ENCODE data around the gene PPP1R26. TPM values are rescaled to one million over a fixed set of nuclear protein-coding genes. Genes with fewer than 3 reads are reported as not detected.

The PPP1R26 gene
- total RNA-seq, 1 donor from 2014 or later: 7.9 TPM

DNA sequence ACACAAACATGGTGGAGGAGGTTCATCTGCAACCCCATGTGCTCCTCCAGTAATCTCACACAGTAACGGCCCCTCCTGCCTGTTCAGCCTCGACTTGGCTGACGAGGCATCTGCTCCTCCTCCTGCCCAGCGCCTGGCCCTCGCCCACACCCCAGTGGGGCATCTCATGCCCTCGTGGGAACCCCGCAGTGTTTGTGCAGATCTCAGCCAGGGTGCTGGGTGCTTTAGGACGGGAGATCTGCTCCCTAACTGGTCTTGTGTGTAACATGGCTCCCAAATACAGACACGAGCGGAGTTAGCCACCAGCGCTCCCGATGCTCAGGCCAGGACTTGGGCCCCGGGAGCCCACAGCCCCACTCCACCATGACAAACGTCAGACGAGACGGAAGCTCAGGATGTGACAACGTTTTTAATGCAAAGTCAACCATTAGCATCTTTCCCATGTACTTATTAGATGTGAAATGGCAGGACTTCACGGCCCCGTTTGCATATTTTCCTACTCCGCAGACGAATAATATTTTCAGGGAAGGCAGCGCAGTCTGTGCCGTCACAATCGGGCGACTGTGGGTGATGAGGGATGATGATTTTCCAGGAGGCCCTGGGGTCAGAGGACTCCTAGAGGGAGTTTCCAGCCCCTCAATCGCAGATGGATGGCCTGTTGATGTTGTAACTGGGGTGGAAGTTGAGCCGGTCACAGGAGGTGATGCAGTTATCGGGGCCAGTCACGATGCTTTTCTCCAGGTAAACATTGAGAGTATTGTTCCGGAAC lies 15.4 kb downstream of the PPP1R26 start:
- Histone ChIP-seq H3K27ac (no peak overlapping the region), H3K4me3 (no peak overlapping the region), H3K36me3 (no peaks in the 10 kb centered on the region), H3K9me3 (no peaks in the 10 kb centered on the region), H3K4me1 (peaks cover 9% of the 10 kb centered on the region), H3K27me3 (no peaks in the 10 kb centered on the region)
- no peak for TF ChIP-seq POLR2A (IDR thresholded peaks at IDR 0.05)
- TF ChIP-seq POLR2AphosphoS5 (IDR thresholded peaks at IDR 0.05; ENCODE audit: insufficient read depth in 1 of 2, low read depth in 1 of 2): no peak
- TF ChIP-seq, protein P1, sequence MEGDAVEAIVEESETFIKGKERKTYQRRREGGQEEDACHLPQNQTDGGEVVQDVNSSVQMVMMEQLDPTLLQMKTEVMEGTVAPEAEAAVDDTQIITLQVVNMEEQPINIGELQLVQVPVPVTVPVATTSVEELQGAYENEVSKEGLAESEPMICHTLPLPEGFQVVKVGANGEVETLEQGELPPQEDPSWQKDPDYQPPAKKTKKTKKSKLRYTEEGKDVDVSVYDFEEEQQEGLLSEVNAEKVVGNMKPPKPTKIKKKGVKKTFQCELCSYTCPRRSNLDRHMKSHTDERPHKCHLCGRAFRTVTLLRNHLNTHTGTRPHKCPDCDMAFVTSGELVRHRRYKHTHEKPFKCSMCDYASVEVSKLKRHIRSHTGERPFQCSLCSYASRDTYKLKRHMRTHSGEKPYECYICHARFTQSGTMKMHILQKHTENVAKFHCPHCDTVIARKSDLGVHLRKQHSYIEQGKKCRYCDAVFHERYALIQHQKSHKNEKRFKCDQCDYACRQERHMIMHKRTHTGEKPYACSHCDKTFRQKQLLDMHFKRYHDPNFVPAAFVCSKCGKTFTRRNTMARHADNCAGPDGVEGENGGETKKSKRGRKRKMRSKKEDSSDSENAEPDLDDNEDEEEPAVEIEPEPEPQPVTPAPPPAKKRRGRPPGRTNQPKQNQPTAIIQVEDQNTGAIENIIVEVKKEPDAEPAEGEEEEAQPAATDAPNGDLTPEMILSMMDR (IDR thresholded peaks at IDR 0.05): no peak
- DNase-seq (ENCODE audit: extremely low spot score in 2 of 2): no peak
- intact Hi-C loops (cut with DNase I): no loop called here

DNA sequence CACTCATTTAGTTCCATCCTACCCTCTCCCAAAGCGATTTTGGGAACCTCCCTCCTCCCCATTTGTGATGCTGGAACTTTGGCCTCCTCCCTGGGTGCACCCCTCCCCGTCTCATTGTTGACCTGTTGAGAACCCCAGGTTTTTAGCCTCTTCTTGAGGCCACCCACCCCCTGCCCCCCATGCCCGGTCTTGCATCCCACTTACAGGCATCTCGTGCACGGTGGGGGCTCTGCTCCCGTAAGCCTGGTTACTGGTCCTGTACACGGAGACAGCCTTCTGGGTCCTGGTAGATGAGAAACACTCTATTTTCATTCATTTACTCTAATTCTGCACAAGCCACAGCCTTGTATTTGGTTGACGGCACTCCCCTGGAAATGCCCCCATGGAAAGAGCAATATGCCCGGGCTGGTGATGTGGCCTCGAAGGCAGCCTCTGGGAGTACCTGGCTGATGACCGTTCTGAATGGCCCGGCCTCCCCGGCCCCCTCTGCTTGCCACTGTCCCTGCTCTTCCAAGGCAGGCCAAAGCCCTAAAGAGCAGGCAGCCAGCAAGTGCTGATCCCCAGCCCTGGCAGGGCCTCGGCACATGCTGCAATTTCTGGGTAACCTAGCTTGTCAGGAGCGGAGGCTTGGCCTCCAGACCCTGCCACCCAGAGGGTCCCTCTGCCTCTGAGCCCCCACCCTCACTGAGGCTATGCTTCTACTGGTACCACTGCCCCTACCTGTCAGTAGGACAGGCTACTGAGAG lies 19.0 kb downstream of the PPP1R26 start:
- H3K9me3 ChIP-seq: no peaks in the 10 kb centered on the region
- DNase-seq (ENCODE audit: extremely low spot score in 2 of 2): no peak
- peaks cover 0 to 8% of the 10 kb centered on the region in 2 donors for H3K36me3 ChIP-seq
- peaks cover 24% of the 10 kb centered on the region for H3K4me1 ChIP-seq
- TF ChIP-seq POLR2A (IDR thresholded peaks at IDR 0.05) (no peak), POLR2AphosphoS5 (IDR thresholded peaks at IDR 0.05; ENCODE audit: insufficient read depth in 1 of 2, low read depth in 1 of 2) (no peak)
- H3K27me3 ChIP-seq: no peaks in the 10 kb centered on the region
- H3K4me3 ChIP-seq: no peak overlapping the region
- intact Hi-C loops (cut with DNase I): no loop called here
- H3K27ac ChIP-seq: no peak overlapping the region

DNA sequence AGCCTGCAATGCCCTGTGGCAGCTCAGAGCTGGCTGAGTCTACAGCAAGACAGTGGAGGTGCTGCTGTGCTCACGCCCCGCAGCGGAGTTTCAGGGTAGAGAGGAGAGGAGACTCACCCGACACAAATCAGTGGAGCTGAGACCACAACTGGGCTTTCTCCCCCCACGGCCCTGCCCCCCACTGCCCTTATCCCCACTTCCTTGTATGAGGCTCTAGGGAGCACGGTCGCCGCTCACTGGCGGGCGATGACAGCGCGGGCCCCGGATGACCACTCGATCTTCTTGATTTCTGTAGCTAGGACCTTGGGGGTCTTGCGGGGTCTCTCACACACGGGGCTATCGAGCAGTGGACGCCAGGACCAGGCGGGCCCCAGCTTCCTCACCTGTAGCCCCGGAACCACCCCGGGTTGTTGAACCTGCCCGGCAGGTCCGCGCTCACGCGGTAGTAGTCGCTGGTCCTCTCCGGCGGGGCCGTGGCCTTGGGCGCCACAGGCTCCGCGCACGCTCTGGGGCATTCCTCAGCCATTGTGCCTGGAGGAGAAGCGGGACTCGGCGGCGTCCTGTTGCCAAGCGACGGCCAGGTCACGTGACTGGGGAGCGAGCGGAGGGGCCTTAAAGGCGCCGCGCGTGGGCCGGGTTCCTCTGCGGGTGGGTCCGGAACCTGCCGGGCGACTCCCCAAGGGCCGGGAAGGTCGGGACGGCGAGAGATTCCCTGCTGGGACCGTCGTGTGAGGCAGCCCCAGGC lies 19.9 kb downstream of the PPP1R26 start:
- Histone ChIP-seq H3K9me3 (no peaks in the 10 kb centered on the region), H3K4me3 (peak overlapping the region; percentile 83 to 98), H3K27me3 (no peaks in the 10 kb centered on the region), H3K36me3 (peaks cover 0 to 17% of the 10 kb centered on the region in 2 donors), H3K27ac (peak overlapping the region; percentile 81), H3K4me1 (peaks cover 24% of the 10 kb centered on the region)
- no peak for DNase-seq (ENCODE audit: extremely low spot score in 2 of 2)
- peak; percentile 38 to 66 for TF ChIP-seq POLR2AphosphoS5 (IDR thresholded peaks at IDR 0.05; ENCODE audit: insufficient read depth in 1 of 2, low read depth in 1 of 2)
- TF ChIP-seq, protein P1 (IDR thresholded peaks at IDR 0.05): no peak
- intact Hi-C loops (cut with DNase I): no loop called here

DNA sequence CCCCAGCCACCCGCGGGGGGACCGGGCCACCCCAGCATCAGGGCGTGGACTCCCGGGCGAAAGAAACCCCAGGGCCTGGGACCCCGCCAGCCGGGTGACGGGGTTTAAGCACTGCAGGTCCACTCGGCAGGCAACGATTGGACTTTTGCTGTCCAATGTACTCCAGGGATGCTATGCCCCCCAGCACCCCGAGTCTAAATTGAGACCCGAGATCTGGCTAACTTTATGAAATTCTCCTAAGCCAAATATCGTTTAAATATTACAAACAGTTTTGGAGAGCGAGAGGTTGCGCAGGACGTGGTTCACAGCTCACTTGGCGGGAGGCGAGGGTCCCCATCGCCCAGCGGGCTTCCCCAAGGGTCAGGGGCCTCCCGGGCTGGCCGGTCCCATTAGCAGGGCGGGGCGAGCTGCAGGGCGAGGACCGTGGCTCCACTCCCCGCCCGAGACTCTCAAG lies 20.5 kb downstream of the PPP1R26 start:
- H3K36me3 ChIP-seq: peaks cover 0 to 20% of the 10 kb centered on the region in 2 donors
- H3K4me1 ChIP-seq: peaks cover 24% of the 10 kb centered on the region
- peak overlapping the region; percentile 83 to 98 for H3K4me3 ChIP-seq
- H3K27me3 ChIP-seq: no peaks in the 10 kb centered on the region
- TF ChIP-seq POLR2A (IDR thresholded peaks at IDR 0.05): no peak
- TF ChIP-seq, protein P1 (IDR thresholded peaks at IDR 0.05): no peak
- no peak for TF ChIP-seq POLR2AphosphoS5 (IDR thresholded peaks at IDR 0.05; ENCODE audit: insufficient read depth in 1 of 2, low read depth in 1 of 2)
- intact Hi-C loops (cut with DNase I): no loop called here
- peak overlapping the region; percentile 81 for H3K27ac ChIP-seq
- no peaks in the 10 kb centered on the region for H3K9me3 ChIP-seq
- DNase-seq (ENCODE audit: extremely low spot score in 2 of 2): no peak

DNA sequence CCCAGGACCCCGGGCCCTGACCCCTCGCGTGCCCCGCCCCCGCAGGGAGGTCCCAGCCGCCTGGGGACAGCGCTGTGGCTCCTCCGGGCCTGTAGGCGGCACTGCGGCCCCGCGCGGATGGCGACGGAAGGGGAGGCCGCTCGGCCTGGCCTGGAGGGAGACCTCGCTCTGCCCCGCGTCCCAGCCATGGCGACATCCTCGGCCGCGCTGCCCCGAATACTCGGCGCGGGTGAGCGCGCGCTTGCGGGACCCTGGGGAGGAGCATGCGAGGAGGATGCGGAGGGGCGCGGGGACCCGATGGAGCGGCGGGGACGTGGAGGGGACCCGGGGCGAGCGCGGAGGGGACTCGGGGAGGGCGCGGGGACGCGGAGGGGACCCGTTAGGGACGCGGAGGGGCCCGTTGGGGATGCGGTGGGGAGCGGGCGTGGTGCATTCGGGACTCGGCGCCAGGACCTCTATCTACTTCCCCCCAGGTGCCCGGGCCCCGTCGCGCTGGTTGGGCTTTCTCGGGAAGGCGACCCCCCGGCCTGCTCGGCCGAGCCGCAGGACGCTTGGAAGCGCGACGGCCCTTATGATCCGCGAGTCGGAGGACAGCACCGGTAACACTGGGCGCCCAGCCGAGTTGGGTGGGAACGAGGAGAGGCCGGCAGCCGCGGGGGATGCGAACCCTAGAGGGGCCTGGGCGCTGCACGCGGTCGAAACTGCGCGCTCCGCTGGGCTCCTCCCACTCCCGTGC lies 21.1 kb downstream of the PPP1R26 start, which contains the start of gene MRPS2:
Gene MRPS2 (plus strand): TSS at position 158 of the 736 bp plus-strand sequence. CDS start 29 bp downstream, at position 187.
- H3K4me1 ChIP-seq: peaks cover 24% of the 10 kb centered on the region
- H3K36me3 ChIP-seq: peaks cover 0 to 24% of the 10 kb centered on the region in 2 donors
- H3K27ac ChIP-seq: peak within 1 kb of the TSS; percentile 81
- peak within 1 kb of the TSS; percentile 83 to 98 for H3K4me3 ChIP-seq
- TF ChIP-seq POLR2AphosphoS5 (IDR thresholded peaks at IDR 0.05; ENCODE audit: insufficient read depth in 1 of 2, low read depth in 1 of 2) (peak in 1 of 2 donors; percentile 32), POLR2A (IDR thresholded peaks at IDR 0.05) (peak in 1 of 2 donors; percentile 17)
- TF ChIP-seq, protein P1 (IDR thresholded peaks at IDR 0.05): peak; percentile 62 to 87 (median 77)
- H3K27me3 ChIP-seq: no peaks in the 10 kb centered on the region
- no peaks in the 10 kb centered on the region for H3K9me3 ChIP-seq
- intact Hi-C loops (cut with DNase I): no loop called here
- no peak for DNase-seq (ENCODE audit: extremely low spot score in 2 of 2)
